CD4-positive, alpha-beta T cell (primary cell): ENCODE measurements around the gene RESP18. TPM values are rescaled to one million over a fixed set of nuclear protein-coding genes. Genes with fewer than 3 reads are reported as not detected.

Source experiments
- ATAC-seq: fragments of 200-7000 bp; cut with Tn5 transposase; one replicate; pipeline ENCODE4 v1.10.0; 2022; ENCODE audit warnings: mild to moderate bottlenecking; ENCODE audit not compliant: poor library complexity
- CTCF ChIA-PET: fragments of 350-600 bp; sonication (Branson Sonifier 250); formaldehyde crosslinking; loops from one replicate; lab custom pipeline; 2021; ENCODE audit warnings: antibody characterized with exemption, inconsistent platforms; lab: Charles Lee
- POLR2A ChIA-PET: fragments of 350-600 bp; sonication (Branson Sonifier 250); formaldehyde crosslinking; loops from one replicate; lab custom pipeline; 2021; ENCODE audit warnings: antibody characterized with exemption, inconsistent platforms; lab: Charles Lee
- DNase-seq, 14 experiments: peaks; one replicate each; pipeline ENCODE4 v3.0.0-alpha.2; 2013 to 2020; ENCODE audit warnings: mixed read lengths in 2 of 14
- H3K27ac ChIP-seq, 2 donors: one replicate each; pipeline versions ENCODE4 v1.5.1 to v1.7.0; 2013; ENCODE audit warnings: low read length in 2 of 2, low read depth in 1 of 2, mild to moderate bottlenecking in 1 of 2
- H3K27me3 ChIP-seq, 2 experiments: 1 replicate in 1 of 2; 2 replicates in 1 of 2; pipeline versions ENCODE4 v1.6.1 to v1.7.0; 2013; ENCODE audit warnings: low read length in 2 of 2, control low read depth in 1 of 2, mild to moderate bottlenecking in 1 of 2, moderate library complexity in 1 of 2; ENCODE audit not compliant: insufficient read depth in 2 of 2, control insufficient read depth in 1 of 2
- H3K36me3 ChIP-seq: one replicate; pipeline ENCODE4 v1.6.1; 2013; ENCODE audit warnings: low read length, control low read depth; ENCODE audit not compliant: insufficient read depth
- H3K4me1 ChIP-seq: one replicate; pipeline ENCODE4 v1.6.1; 2013; ENCODE audit warnings: low read length, control low read depth; ENCODE audit not compliant: insufficient read depth
- H3K4me3 ChIP-seq: one replicate; pipeline ENCODE4 v1.5.1; 2013; ENCODE audit warnings: mild to moderate bottlenecking, low read length, moderate library complexity
- H3K9me3 ChIP-seq, 2 experiments: 1 replicate in 1 of 2; 2 replicates in 1 of 2; pipeline versions ENCODE4 v1.6.1 to v1.7.0; 2013; ENCODE audit warnings: low read length in 2 of 2, mild to moderate bottlenecking in 2 of 2, control low read depth in 1 of 2, moderate library complexity in 1 of 2; ENCODE audit not compliant: control insufficient read depth in 1 of 2, insufficient read depth in 1 of 2
- H3K27ac Mint-ChIP-seq: one replicate; pipeline ENCODE4 v1.8.0; 2020; ENCODE audit warnings: mixed read lengths
- H3K27me3 Mint-ChIP-seq: one replicate; pipeline ENCODE4 v1.8.0; 2021; ENCODE audit warnings: mixed read lengths
- H3K36me3 Mint-ChIP-seq: one replicate; pipeline ENCODE4 v1.8.0; 2021; ENCODE audit warnings: low read depth, mixed read lengths
- H3K4me1 Mint-ChIP-seq: one replicate; pipeline ENCODE4 v1.8.0; 2021; ENCODE audit warnings: low read depth, mixed read lengths
- H3K4me3 Mint-ChIP-seq: one replicate; pipeline ENCODE4 v1.8.0; 2020; ENCODE audit warnings: mild to moderate bottlenecking, mixed read lengths
- H3K9me3 Mint-ChIP-seq: one replicate; pipeline ENCODE4 v1.8.0; 2020; ENCODE audit warnings: mixed read lengths
- CTCF ChIP-seq: fragments of 200-600 bp; IDR thresholded peaks from one replicate; pipeline ENCODE4 v1.8.0; 2022; ENCODE audit warnings: antibody characterized with exemption, mild to moderate bottlenecking
- intact Hi-C, 2 experiments: fragments of 100-400 bp; cut with DNase I in 1 of 2; cut with micrococcal nuclease in 1 of 2; formaldehyde crosslinking; loops; one replicate each; pipeline versions ENCODE4 v1.15.1 to v1.9.0; 2023 to 2025; cut with DNase I, micrococcal nuclease
- total RNA-seq, 174 experiments: library from RNA in 2 of 174; stranded (reverse) in 2 of 174; gene quantifications; one replicate each; pipeline ENCODE4 v1.2.3 and lab custom pipeline; 2021 to 2026

Gene RESP18
- total RNA-seq, 2 experiments from 2014 or later = not detected

- ATAC-seq (no peak), DNase-seq (peak in 2 of 14 experiments; percentile 18 to 37)
- ChIA-PET POLR2A (no interaction called here), CTCF (no interaction called here)
- Mint-ChIP-seq H3K36me3 (no peaks in the 10 kb centered on the region), H3K9me3 (no peaks in the 10 kb centered on the region), H3K27ac (no peak within 1 kb of the TSS), H3K4me1 (no peaks in the 10 kb centered on the region), H3K4me3 (no peak within 1 kb of the TSS), H3K27me3 (peaks cover 67% of the 10 kb centered on the region)
- Histone ChIP-seq H3K36me3 (no peaks in the 10 kb centered on the region), H3K4me1 (peaks cover 3% of the 10 kb centered on the region), H3K9me3 (peaks cover 0 to 26% of the 10 kb centered on the region in 2 experiments), H3K27me3 (peaks cover 30 to 46% of the 10 kb centered on the region in 2 experiments), H3K27ac (no peak within 1 kb of the TSS), H3K4me3 (no peak within 1 kb of the TSS)
- no peak for TF ChIP-seq CTCF
- intact Hi-C loops = loop anchor here in 1 of 2 experiments (10.0 kb wide), 1 partner anchor 344 kb away; no protein-coding TSS in a partner anchor
Observed at GRCh38 chr2:219309278-219309677, 23.3 kb downstream of the RESP18 start, which contains the start of gene PTPRN. PTPRN (minus strand) TSS chr2:219309401; CDS start chr2:219309332, 69 bp downstream.

- no peaks in the 10 kb centered on the region for H3K9me3 Mint-ChIP-seq
- TF ChIP-seq CTCF = no peak
- Histone ChIP-seq H3K27me3 (peaks cover 30 to 47% of the 10 kb centered on the region in 2 experiments), H3K27ac (no peak overlapping the region), H3K4me3 (no peak overlapping the region), H3K36me3 (no peaks in the 10 kb centered on the region), H3K4me1 (peaks cover 3% of the 10 kb centered on the region), H3K9me3 (peaks cover 0 to 26% of the 10 kb centered on the region in 2 experiments)
- intact Hi-C loops = loop anchor here in 1 of 2 experiments (10.0 kb wide), 1 partner anchor 344 kb away; no protein-coding TSS in a partner anchor
- no peak overlapping the region for H3K27ac Mint-ChIP-seq
- H3K4me3 Mint-ChIP-seq = no peak overlapping the region
- no peaks in the 10 kb centered on the region for H3K36me3 Mint-ChIP-seq
- POLR2A ChIA-PET = no interaction called here
- ATAC-seq (peak; percentile 81), DNase-seq (peak; percentile 50 to 81 (median 62))
- no peaks in the 10 kb centered on the region for H3K4me1 Mint-ChIP-seq
- H3K27me3 Mint-ChIP-seq = peaks cover 67% of the 10 kb centered on the region
- CTCF ChIA-PET = interaction anchor here (0.7 kb wide), 1 partner anchor 97 kb away, joined by 3 read pairs; no protein-coding TSS in a partner anchor
Observed at GRCh38 chr2:219308142-219309101, 24.1 kb downstream of the RESP18 start.

- DNase-seq (no peak), ATAC-seq (no peak)
- TF ChIP-seq CTCF = no peak
- intact Hi-C loops = loop anchor here in 1 of 2 experiments (10.0 kb wide), 1 partner anchor 341 kb away; no protein-coding TSS in a partner anchor
- Histone ChIP-seq H3K27ac (no peak overlapping the region), H3K36me3 (no peaks in the 10 kb centered on the region), H3K9me3 (peaks cover 0 to 18% of the 10 kb centered on the region in 2 experiments), H3K4me1 (peaks cover 3% of the 10 kb centered on the region), H3K27me3 (peaks cover 37 to 50% of the 10 kb centered on the region in 2 experiments), H3K4me3 (no peak overlapping the region)
- Mint-ChIP-seq H3K4me3 (no peak overlapping the region), H3K9me3 (no peaks in the 10 kb centered on the region), H3K4me1 (no peaks in the 10 kb centered on the region), H3K27me3 (peaks cover 77% of the 10 kb centered on the region), H3K36me3 (no peaks in the 10 kb centered on the region), H3K27ac (no peak overlapping the region)
- CTCF ChIA-PET = no interaction called here
- POLR2A ChIA-PET = no interaction called here
Observed at GRCh38 chr2:219306047-219306446, 26.5 kb downstream of the RESP18 start.
